H1 (cell line): ENCODE measurements around the gene CACFD1. TPM values are rescaled to one million over a fixed set of nuclear protein-coding genes. Genes with fewer than 3 reads are reported as not detected.
A peak's percentile ranks its signal among the peaks of the same experiment; 100 is the strongest.

Source experiments
- CTCF ChIA-PET: fragments of 300-600 bp; sonication (Branson Sonifier 250); formaldehyde crosslinking; loops from one replicate; lab custom pipeline; 2021; ENCODE audit not compliant: partially characterized antibody; lab: Charles Lee
- POLR2A ChIA-PET: fragments of 300-600 bp; sonication (Branson Sonifier 250); formaldehyde crosslinking; loops from one replicate; lab custom pipeline; 2021; ENCODE audit warnings: inconsistent platforms; ENCODE audit not compliant: partially characterized antibody; lab: Charles Lee
- DNase-seq, 2 experiments: peaks; one replicate each; pipeline versions ENCODE4 v3.0.0 to v3.0.0-alpha.2; 2010 to 2022; ENCODE audit warnings: low spot score in 2 of 2, low read depth in 1 of 2, mixed read lengths in 1 of 2
- FAIRE-seq: peaks from 2 replicates; lab custom pipeline; 2011; peaks lifted over from hg19 to GRCh38; lab: Jason Lieb, UNC
- H2AFZ ChIP-seq: 2 replicates; pipeline ENCODE4 v1.8.1; 2012; ENCODE audit warnings: low read length, inconsistent platforms
- H2AK5ac ChIP-seq: 2 replicates; pipeline ENCODE4 v1.6.1; 2013; ENCODE audit warnings: low read depth, low read length
- H2BK120ac ChIP-seq: replicated peaks from 2 replicates; pipeline ENCODE3; 2013; ENCODE audit warnings: low read depth, low read length, inconsistent platforms
- H2BK12ac ChIP-seq: 2 replicates; pipeline ENCODE4 v1.6.1; 2013; ENCODE audit warnings: low read depth, low read length
- H2BK15ac ChIP-seq: 2 replicates; pipeline ENCODE4 v1.6.1; 2013; ENCODE audit warnings: low read length
- H2BK20ac ChIP-seq: 2 replicates; pipeline ENCODE4 v1.6.1; 2013; ENCODE audit warnings: low read length
- H2BK5ac ChIP-seq: 2 replicates; pipeline ENCODE4 v1.6.1; 2013; ENCODE audit warnings: low read depth, low read length
- H3K14ac ChIP-seq: 2 replicates; pipeline ENCODE4 v1.6.1; 2013; ENCODE audit warnings: inconsistent platforms; ENCODE audit not compliant: insufficient read length
- H3K18ac ChIP-seq: 2 replicates; pipeline ENCODE4 v1.6.1; 2013; ENCODE audit warnings: low read length; ENCODE audit errors: extremely low read depth
- H3K23ac ChIP-seq: 2 replicates; pipeline ENCODE4 v1.6.1; 2013; ENCODE audit warnings: inconsistent platforms; ENCODE audit not compliant: insufficient read length
- H3K23me2 ChIP-seq: 2 replicates; pipeline ENCODE4 v1.6.1; 2013; ENCODE audit warnings: low read depth, low read length
- H3K27ac ChIP-seq: 2 replicates; pipeline ENCODE4 v1.6.1; 2011; ENCODE audit warnings: low read depth, low read length, inconsistent platforms
- H3K27me3 ChIP-seq, 4 experiments: replicated peaks in 1 of 4; 1 replicate in 1 of 4; 2 replicates in 3 of 4; pipeline versions ENCODE4 v1.6.1 to v1.8.1; 2011 to 2013; ENCODE audit warnings: low read length in 3 of 4, mild to moderate bottlenecking in 3 of 4, inconsistent platforms in 2 of 4, mixed read lengths in 2 of 4, moderate library complexity in 1 of 4; ENCODE audit not compliant: control insufficient read depth in 3 of 4, insufficient read depth in 3 of 4; ENCODE audit errors: extremely low read depth in 1 of 4
- H3K36me3 ChIP-seq, 4 experiments: 2 replicates each; pipeline versions ENCODE4 v1.6.1 to v1.8.1; 2011 to 2013; ENCODE audit warnings: mild to moderate bottlenecking in 4 of 4, low read length in 3 of 4, moderate library complexity in 2 of 4, control low read depth in 1 of 4, inconsistent platforms in 1 of 4; ENCODE audit not compliant: insufficient read depth in 4 of 4, control insufficient read depth in 2 of 4
- H3K4ac ChIP-seq: replicated peaks from 2 replicates; pipeline ENCODE3; 2013; ENCODE audit warnings: low read length, low read depth, mixed read lengths, inconsistent platforms; ENCODE audit not compliant: insufficient read length
- H3K4me1 ChIP-seq, 4 experiments: replicated peaks in 1 of 4; 1 replicate in 1 of 4; 2 replicates in 3 of 4; pipeline versions ENCODE4 v1.6.1 to v1.8.1; 2011 to 2013; ENCODE audit warnings: low read length in 3 of 4, inconsistent platforms in 2 of 4, mixed read lengths in 1 of 4; ENCODE audit not compliant: insufficient read depth in 4 of 4, control insufficient read depth in 3 of 4
- H3K4me2 ChIP-seq, 2 experiments: 2 replicates each; pipeline versions ENCODE4 v1.6.1 to v1.8.1; 2011 to 2013; ENCODE audit warnings: low read depth in 2 of 2, low read length in 2 of 2, control low read depth in 1 of 2, inconsistent platforms in 1 of 2, mild to moderate bottlenecking in 1 of 2; ENCODE audit not compliant: insufficient read depth in 1 of 2
- H3K4me3 ChIP-seq, 4 experiments: fragments of 200-600, 300-600 bp in 1 of 4; sonication (generic), shearing (Covaris generic), sonication (Bioruptor Twin) in 1 of 4; 2 replicates each; pipeline versions ENCODE4 v1.5.1 to v1.8.1; 2011 to 2016; ENCODE audit warnings: low read length in 4 of 4, low read depth in 3 of 4, control low read depth in 2 of 4, inconsistent platforms in 2 of 4, mild to moderate bottlenecking in 2 of 4, mixed read lengths in 1 of 4, moderate library complexity in 1 of 4; ENCODE audit not compliant: insufficient read depth in 2 of 4; ENCODE audit errors: extremely low read depth in 1 of 4
- H3K56ac ChIP-seq: replicated peaks from 2 replicates; pipeline ENCODE3; 2013; ENCODE audit warnings: low read depth, mild to moderate bottlenecking, mixed read lengths, low read length, inconsistent platforms; ENCODE audit not compliant: insufficient read length
- H3K79me1 ChIP-seq: 2 replicates; pipeline ENCODE4 v1.6.1; 2013; ENCODE audit warnings: low read depth, low read length, control low read depth
- H3K79me2 ChIP-seq, 2 experiments: 2 replicates each; pipeline versions ENCODE4 v1.6.1 to v1.8.1; 2012 to 2013; ENCODE audit warnings: low read length in 2 of 2, mild to moderate bottlenecking in 2 of 2, inconsistent platforms in 1 of 2; ENCODE audit not compliant: insufficient read depth in 2 of 2, control insufficient read depth in 1 of 2
- H3K9ac ChIP-seq, 4 experiments: replicated peaks in 1 of 4; 1 replicate in 1 of 4; 2 replicates in 3 of 4; pipeline versions ENCODE4 v1.6.1 to v1.8.1; 2011 to 2013; ENCODE audit warnings: low read depth in 3 of 4, low read length in 3 of 4, control low read depth in 2 of 4, mild to moderate bottlenecking in 2 of 4, moderate library complexity in 2 of 4, inconsistent platforms in 1 of 4; ENCODE audit errors: extremely low read depth in 1 of 4
- H3K9me3 ChIP-seq, 2 experiments: 2 replicates each; pipeline versions ENCODE4 v1.6.1 to v1.8.1; 2012 to 2013; ENCODE audit warnings: mild to moderate bottlenecking in 2 of 2, moderate library complexity in 2 of 2, control low read depth in 1 of 2, inconsistent platforms in 1 of 2, low read depth in 1 of 2, low read length in 1 of 2, mixed read lengths in 1 of 2; ENCODE audit not compliant: insufficient read depth in 2 of 2
- H4K20me1 ChIP-seq, 2 experiments: replicated peaks in 1 of 2; 2 replicates each; pipeline versions ENCODE3 to v1.8.1; 2011 to 2013; ENCODE audit warnings: inconsistent platforms in 2 of 2, low read length in 2 of 2, mild to moderate bottlenecking in 1 of 2; ENCODE audit not compliant: insufficient read depth in 2 of 2, control insufficient read depth in 1 of 2
- H4K5ac ChIP-seq: 2 replicates; pipeline ENCODE4 v1.6.1; 2013; ENCODE audit warnings: low read length, low read depth, mixed read lengths, inconsistent platforms; ENCODE audit not compliant: insufficient read length
- H4K8ac ChIP-seq: 2 replicates; pipeline ENCODE4 v1.8.0; 2013; ENCODE audit warnings: mild to moderate bottlenecking, moderate library complexity, low read length, inconsistent platforms; ENCODE audit not compliant: insufficient read depth; ENCODE audit errors: extremely low read depth
- H4K91ac ChIP-seq: replicated peaks from 2 replicates; pipeline ENCODE3; 2013; ENCODE audit warnings: low read length, mixed read lengths, inconsistent platforms; ENCODE audit not compliant: insufficient read length
- CEBPB ChIP-seq: IDR thresholded peaks from 2 replicates; pipeline ENCODE4 v1.6.1; 2012; ENCODE audit warnings: low read depth, low read length
- CHD1 ChIP-seq: IDR thresholded peaks from 2 replicates; pipeline ENCODE4 v1.6.1; 2012; ENCODE audit warnings: low read depth, low read length, improper control_type of control experiment
- CHD2 ChIP-seq: IDR thresholded peaks from 2 replicates; pipeline ENCODE4 v1.6.1; 2012; ENCODE audit warnings: low read length, improper control_type of control experiment
- CREB1 ChIP-seq: IDR thresholded peaks from 2 replicates; pipeline ENCODE4 v1.6.1; 2012; ENCODE audit warnings: inconsistent platforms
- EP300 ChIP-seq, 2 experiments: IDR thresholded peaks; 1 replicate in 1 of 2; 2 replicates in 1 of 2; pipeline ENCODE4 v1.6.1; 2011 to 2012; ENCODE audit warnings: low read depth in 2 of 2, low read length in 2 of 2, mild to moderate bottlenecking in 2 of 2, borderline replicate concordance in 1 of 2, inconsistent platforms in 1 of 2, moderate library complexity in 1 of 2
- GTF2F1 ChIP-seq: IDR thresholded peaks from 2 replicates; pipeline ENCODE4 v1.6.1; 2012; ENCODE audit warnings: low read depth, low read length, improper control_type of control experiment, borderline replicate concordance
- HDAC6 ChIP-seq: IDR thresholded peaks from one replicate; pipeline ENCODE4 v1.7.1; 2012; ENCODE audit warnings: low read depth, mild to moderate bottlenecking, inconsistent platforms, low read length, moderate library complexity
- NANOG ChIP-seq: IDR thresholded peaks from 2 replicates; pipeline ENCODE4 v1.6.1; 2011; ENCODE audit warnings: low read length, low read depth, mild to moderate bottlenecking, inconsistent platforms; ENCODE audit not compliant: insufficient read depth, poor library complexity, severe bottlenecking
- PHF8 ChIP-seq: fragments of 200-600 bp; sonication (generic); conservative IDR thresholded peaks from 2 replicates; pipeline ENCODE4 v1.7.1; 2012; ENCODE audit warnings: low read depth, mild to moderate bottlenecking, inconsistent platforms, low read length, moderate library complexity
- RFX5 ChIP-seq: IDR thresholded peaks from 2 replicates; pipeline ENCODE4 v1.6.1; 2011; ENCODE audit warnings: low read depth, low read length, improper control_type of control experiment, borderline replicate concordance
- RNF2 ChIP-seq: fragments of 200-900, 300-1000 bp; sonication (generic); IDR thresholded peaks from 2 replicates; pipeline ENCODE4 v1.7.1; 2016; ENCODE audit warnings: borderline replicate concordance, low read depth, mild to moderate bottlenecking, antibody characterized with exemption, low read length; ENCODE audit not compliant: poor library complexity, severe bottlenecking; ENCODE audit errors: missing control alignments
- RXRA ChIP-seq: IDR thresholded peaks from 2 replicates; pipeline ENCODE4 v1.6.1; 2011; ENCODE audit warnings: low read depth, mild to moderate bottlenecking, low read length, moderate library complexity; ENCODE audit not compliant: insufficient read depth
- SIX5 ChIP-seq: IDR thresholded peaks from 2 replicates; pipeline ENCODE4 v1.6.1; 2011; ENCODE audit warnings: mild to moderate bottlenecking, low read depth, low read length
- SP4 ChIP-seq: IDR thresholded peaks from 2 replicates; pipeline ENCODE4 v1.6.1; 2012; ENCODE audit warnings: low read length, inconsistent platforms
- TBP ChIP-seq: IDR thresholded peaks from 2 replicates; pipeline ENCODE4 v1.6.1; 2011; ENCODE audit warnings: low read depth, low read length, improper control_type of control experiment
- WGBS, 2 experiments: shearing (Covaris generic) in 1 of 2; methylation state at CpG; one replicate each; pipeline versions ENCODE4 v1.1.6 to v1.1.7; 2013 to 2015; ENCODE audit warnings: low lambda C conversion rate in 2 of 2, mixed read lengths in 2 of 2, inconsistent platforms in 1 of 2, low coverage in 1 of 2, missing lambda C conversion rate in 1 of 2; ENCODE audit not compliant: insufficient replicate concordance in 2 of 2, insufficient coverage in 1 of 2, insufficient read length in 1 of 2; ENCODE audit errors: extremely low coverage in 1 of 2, missing lambda C conversion rate in 1 of 2; 5-methylcytosine and 5-hydroxymethylcytosine counted together
- polyA plus RNA-seq, 7 experiments: library from polyadenylated mRNA; depleted of rRNA in 3 of 7; stranded (reverse) in 5 of 7; unstranded in 2 of 7; fragments of >200 nt in 5 of 7; fragments of 200-250 nt in 2 of 7; gene quantifications; 1 replicate in 5 of 7; 2 replicates in 1 of 7; 4 replicates in 1 of 7; pipeline versions ENCODE4 v1.2.1 to v1.2.3, GENCODE V29; 2011 to 2013; ENCODE audit warnings: missing spikeins in 2 of 7, mixed read lengths in 2 of 7
- total RNA-seq: library from RNA; stranded (reverse); fragmentation: NEBNext Ultra II Directional; extraction: Animal tissue kit (Norgen Biotek cat#: 25700); gene quantifications from 2 replicates; pipeline ENCODE4 v1.2.1, GENCODE V29; 2021

Gene CACFD1
- total and polyA plus RNA-seq, 2 of the 8 experiments (the other 6 are each of a cell fraction or from before 2014, with no cell fraction given), result 13.4 to 15.5 TPM

DNA sequence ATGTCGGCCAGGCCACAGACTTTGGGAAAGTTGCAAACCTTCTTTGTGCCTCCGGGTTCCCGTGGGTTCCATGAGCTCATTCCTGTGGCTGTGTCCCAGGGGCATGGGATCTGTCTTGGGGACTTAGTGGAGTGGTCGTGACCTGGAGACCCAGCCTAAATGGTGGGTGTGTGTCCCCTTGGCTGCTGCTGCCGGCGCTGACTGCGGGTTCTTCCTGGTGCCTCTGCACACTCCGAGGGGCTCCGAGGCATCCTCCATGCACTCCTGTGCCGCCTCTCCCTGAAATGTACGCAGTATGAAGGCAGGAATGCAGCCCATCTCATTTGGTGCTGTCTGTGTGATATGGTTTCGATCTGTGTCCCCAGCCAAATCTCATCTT is 40.1 kb downstream of the CACFD1 start:
- DNase-seq (no peak), FAIRE-seq (no peak)
- no peak overlapping the region for H4K8ac ChIP-seq
- no peak overlapping the region for H3K14ac ChIP-seq
- no peak overlapping the region for H3K18ac ChIP-seq
- no peak overlapping the region for H4K91ac ChIP-seq
- no peak overlapping the region for H3K4me2 ChIP-seq
- WGBS, 2 experiments, result 85% methylated on average over 12 of the region's 12 CpGs; no CpG with 5 or more reads in 1 of the 2 experiments
- CTCF ChIA-PET, result interaction anchor here (0.7 to 1.7 kb wide), 9 partner anchors 9 to 314 kb away, joined by 3 to 8 read pairs (median 3); no protein-coding TSS in a partner anchor
- peaks cover 0 to 12% of the 10 kb centered on the region in 2 experiments for H4K20me1 ChIP-seq
- no peak overlapping the region for H2AK5ac ChIP-seq
- H3K4me1 ChIP-seq, result no peaks in the 10 kb centered on the region
- H3K79me1 ChIP-seq, result peaks cover 2% of the 10 kb centered on the region; the same call in 1 of the 2 replicates
- no peak overlapping the region for H2BK5ac ChIP-seq
- H3K23me2 ChIP-seq, result peaks cover 11% of the 10 kb centered on the region
- H3K56ac ChIP-seq, result no peak overlapping the region
- H2BK20ac ChIP-seq, result no peak overlapping the region
- H3K79me2 ChIP-seq, result no peaks in the 10 kb centered on the region; a peak in 1 of 4 replicates
- no peak overlapping the region for H3K23ac ChIP-seq
- no peak overlapping the region for H2BK15ac ChIP-seq
- no peak overlapping the region for H2AFZ ChIP-seq
- H3K9me3 ChIP-seq, result peaks cover 2 to 13% of the 10 kb centered on the region in 2 experiments; a peak in 2 of 4 replicates
- POLR2A ChIA-PET, result no interaction called here
- 0 out of 2 replicates have a peak overlapping the region, but pooled peaks have one; percentile 39 for H2BK12ac ChIP-seq
- peaks cover 0 to 2% (median 0%) of the 10 kb centered on the region in 4 experiments; a peak in 1 of 7 replicates for H3K27me3 ChIP-seq
- H3K27ac ChIP-seq, result no peak overlapping the region
- no peak overlapping the region for H3K4ac ChIP-seq
- no peak overlapping the region for H4K5ac ChIP-seq
- H2BK120ac ChIP-seq, result no peak overlapping the region
- H3K9ac ChIP-seq, result no peak overlapping the region
- peaks cover 0 to 3% (median 0%) of the 10 kb centered on the region in 4 experiments; a peak in 1 of 8 replicates for H3K36me3 ChIP-seq
- no peak overlapping the region for H3K4me3 ChIP-seq
- TF ChIP-seq NANOG, result no peak
- no peak for TF ChIP-seq SIX5
- TF ChIP-seq PHF8, result no peak
- TF ChIP-seq RNF2, result no peak
- no peak for TF ChIP-seq CHD1
- no peak for TF ChIP-seq RXRA
- no peak for TF ChIP-seq HDAC6
- no peak for TF ChIP-seq CEBPB
- no peak for TF ChIP-seq SP4
- TF ChIP-seq CHD2, result no peak
- no peak for TF ChIP-seq RFX5
- TF ChIP-seq EP300 (IDR thresholded peaks at IDR 0.05; ENCODE audit: borderline replicate concordance in 1 of 2, low read depth in 2 of 2, low read length in 2 of 2), result no peak
- TF ChIP-seq TBP, result no peak
- no peak for TF ChIP-seq GTF2F1
- no peak for TF ChIP-seq CREB1
